HepG2 (cell line): ENCODE results near the gene DNAJB12. TPM values are rescaled to one million over a fixed set of nuclear protein-coding genes. Genes with fewer than 3 reads are reported as not detected.

ENCODE experiments used
- ARID2 ChIP-seq: sonication (generic); formaldehyde crosslinking; IDR thresholded peaks from 2 replicates; pipeline ENCODE4 v1.8.1; 2022; ENCODE audit warnings: mild to moderate bottlenecking, missing genetic modification reagents, borderline replicate concordance
- BCL3 ChIP-seq: sonication (generic); formaldehyde crosslinking; IDR thresholded peaks from 2 replicates; pipeline ENCODE4 v1.5.1; 2020; ENCODE audit warnings: mild to moderate bottlenecking, missing genetic modification reagents, moderate library complexity
- FOXM1 ChIP-seq: sonication (generic); formaldehyde crosslinking; IDR thresholded peaks from 2 replicates; pipeline ENCODE4 v1.5.0; 2020; ENCODE audit warnings: missing genetic modification reagents
- HDAC1 ChIP-seq: sonication (generic); formaldehyde crosslinking; IDR thresholded peaks from 2 replicates; pipeline ENCODE4 v1.5.1; 2020; ENCODE audit warnings: mild to moderate bottlenecking, missing genetic modification reagents
- HNRNPLL ChIP-seq: fragments of 200-400 bp; formaldehyde crosslinking; IDR thresholded peaks from 2 replicates; pipeline ENCODE4 v1.6.1; 2017; ENCODE audit warnings: mild to moderate bottlenecking, low read depth, low read length; ENCODE audit not compliant: poor library complexity, severe bottlenecking
- MBNL3 ChIP-seq: fragments of 250-450 bp; sonication (Bioruptor Pico); conservative IDR thresholded peaks from 2 replicates; pipeline ENCODE4 v1.8.0; 2022; ENCODE audit warnings: mild to moderate bottlenecking, inconsistent platforms
- MXD4 ChIP-seq: IDR thresholded peaks from 2 replicates; pipeline ENCODE4 v1.6.1; 2016; ENCODE audit warnings: mild to moderate bottlenecking, missing biosample characterization, missing genetic modification reagents
- NCOR1 ChIP-seq: fragments of 200-600 bp; sonication (generic); IDR thresholded peaks from 2 replicates; pipeline ENCODE4 v1.7.0; 2017; ENCODE audit warnings: antibody characterized with exemption, low read length, borderline replicate concordance
- NFATC3 ChIP-seq: sonication (generic); formaldehyde crosslinking; IDR thresholded peaks from 2 replicates; pipeline ENCODE4 v1.5.1; 2020; ENCODE audit warnings: mild to moderate bottlenecking, missing genetic modification reagents
- NFE2L1 ChIP-seq: sonication (generic); formaldehyde crosslinking; IDR thresholded peaks from 2 replicates; pipeline ENCODE4 v1.4.0; 2020; ENCODE audit warnings: missing genetic modification reagents, mild to moderate bottlenecking, borderline replicate concordance
- NFIB ChIP-seq: sonication (generic); formaldehyde crosslinking; IDR thresholded peaks from 2 replicates; pipeline ENCODE4 v1.9.0; 2021; ENCODE audit warnings: missing genetic modification reagents, mild to moderate bottlenecking, borderline replicate concordance
- NFYB ChIP-seq: sonication (generic); formaldehyde crosslinking; IDR thresholded peaks from 2 replicates; pipeline ENCODE4 v1.4.0; 2020; ENCODE audit warnings: missing genetic modification reagents
- ONECUT2 ChIP-seq: sonication (generic); formaldehyde crosslinking; IDR thresholded peaks from 2 replicates; pipeline ENCODE4 v1.4.0; 2020; ENCODE audit warnings: missing genetic modification reagents
- PHF21A ChIP-seq: sonication (generic); formaldehyde crosslinking; IDR thresholded peaks from 2 replicates; pipeline ENCODE4 v1.5.0; 2020; ENCODE audit warnings: mild to moderate bottlenecking, missing genetic modification reagents
- ZBTB7A ChIP-seq: sonication (generic); formaldehyde crosslinking; IDR thresholded peaks from 2 replicates; pipeline ENCODE4 v1.8.0; 2022; ENCODE audit warnings: mild to moderate bottlenecking, missing genetic modification reagents
- ZC3H13 ChIP-seq: sonication (generic); formaldehyde crosslinking; IDR thresholded peaks from 2 replicates; pipeline ENCODE4 v1.8.1; 2023; ENCODE audit warnings: mild to moderate bottlenecking, missing genetic modification reagents, moderate library complexity
- ZFP36 ChIP-seq: fragments of 150-350 bp; IDR thresholded peaks from 2 replicates; pipeline ENCODE4 v1.6.1; 2018; ENCODE audit warnings: borderline replicate concordance, low read length, low read depth; ENCODE audit not compliant: partially characterized antibody
- ZNF350 ChIP-seq: sonication (generic); formaldehyde crosslinking; IDR thresholded peaks from 2 replicates; pipeline ENCODE4 v1.4.0; 2020; ENCODE audit warnings: mild to moderate bottlenecking, low read depth, missing genetic modification reagents, borderline replicate concordance
- ZNF496 ChIP-seq: sonication (generic); formaldehyde crosslinking; IDR thresholded peaks from 2 replicates; pipeline ENCODE4 v1.8.1; 2023; ENCODE audit warnings: mild to moderate bottlenecking, moderate library complexity, missing genetic modification reagents; ENCODE audit not compliant: insufficient replicate concordance
- ZNF746 ChIP-seq: sonication (generic); formaldehyde crosslinking; IDR thresholded peaks from 2 replicates; pipeline ENCODE4 v1.8.0; 2022; ENCODE audit warnings: mild to moderate bottlenecking, missing genetic modification reagents
- ZNF749 ChIP-seq: sonication (generic); formaldehyde crosslinking; IDR thresholded peaks from 2 replicates; pipeline ENCODE4 v1.8.0; 2022; ENCODE audit warnings: mild to moderate bottlenecking, missing genetic modification reagents, moderate library complexity, borderline replicate concordance
- ZNF792 ChIP-seq: IDR thresholded peaks from 2 replicates; pipeline ENCODE4 v1.6.1; 2016
- ZUFSP ChIP-seq: sonication (generic); formaldehyde crosslinking; IDR thresholded peaks from 2 replicates; pipeline ENCODE4 v1.9.0; 2021; ENCODE audit warnings: missing genetic modification reagents, mild to moderate bottlenecking, borderline replicate concordance
- polyA plus RNA-seq, 8 experiments: library from polyadenylated mRNA; depleted of rRNA in 3 of 8; stranded (reverse) in 7 of 8; unstranded in 1 of 8; fragments of >200 nt; fragmentation: Illumina TruSeq in 4 of 8; extraction: Trizol in 4 of 8; gene quantifications; 2 replicates each; pipeline versions ENCODE4 v1.2.1 to v1.2.3, GENCODE V29; 2011 to 2016; ENCODE audit warnings: low read depth in 4 of 8, missing spikeins in 1 of 8, mixed read lengths in 1 of 8; ENCODE audit not compliant: insufficient read depth in 1 of 8
- total RNA-seq, 5 experiments: library from RNA; depleted of rRNA; stranded (reverse); fragments of >200 nt; fragmentation: Illumina TruSeq; extraction: Trizol; gene quantifications; 2 replicates each; pipeline ENCODE4 v1.2.3, GENCODE V29; 2016; ENCODE audit warnings: low read depth in 1 of 5
- TF ChIP-seq, protein P1 (sequence below): sonication (generic); formaldehyde crosslinking; IDR thresholded peaks from 2 replicates; pipeline ENCODE4 v1.4.0; 2020; ENCODE audit warnings: missing genetic modification reagents, borderline replicate concordance
- TF ChIP-seq, protein P2 (sequence below): sonication (generic); formaldehyde crosslinking; IDR thresholded peaks from 2 replicates; pipeline ENCODE4 v1.8.1; 2023; ENCODE audit warnings: mild to moderate bottlenecking, missing genetic modification reagents, borderline replicate concordance

DNAJB12 gene
- total and polyA plus RNA-seq, 2 of the 13 experiments (the other 11 are each of a cell fraction or from before 2014, with no cell fraction given) = 10.8 to 18.2 TPM

DNA sequence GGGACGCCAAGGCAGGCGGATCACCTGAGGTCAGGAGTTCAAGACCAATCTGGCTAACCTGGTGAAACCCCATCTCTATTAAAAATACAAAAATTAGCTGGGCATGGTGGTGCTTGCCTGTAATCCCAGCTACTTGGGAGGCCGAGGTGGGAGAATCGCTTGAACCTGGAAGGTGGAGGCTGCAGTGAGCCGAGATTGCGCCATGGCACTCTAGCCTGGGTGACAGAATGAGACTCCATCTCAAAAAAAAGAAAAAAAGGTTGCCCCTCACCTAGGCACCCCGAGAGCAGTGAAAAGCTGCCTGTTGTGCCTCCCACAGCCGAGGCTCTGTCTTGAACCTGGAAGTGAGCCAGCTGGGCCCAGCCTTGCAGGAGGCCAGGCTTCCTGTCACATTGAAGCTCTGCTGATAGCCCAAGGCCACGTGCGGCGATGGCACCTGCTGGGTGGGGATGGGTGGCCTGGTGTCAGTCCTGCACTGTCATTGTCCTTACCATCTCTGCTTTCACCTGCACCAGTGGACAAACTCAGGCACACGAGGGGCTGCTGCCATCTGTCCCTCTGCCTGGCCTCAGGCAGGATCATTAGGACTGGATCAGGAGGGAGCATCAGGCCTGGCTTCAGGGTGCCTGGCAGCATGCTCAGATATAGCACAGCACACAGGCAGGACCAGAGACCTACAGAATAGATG, 37.8 kb downstream of the DNAJB12 start (continued):
- TF ChIP-seq ZFP36 = no peak
- peak; percentile 63; the same call in 1 of the 2 replicates for TF ChIP-seq ZNF749
- 0 out of 2 replicates have a peak, but pooled peaks have one; percentile 8 for TF ChIP-seq BCL3 (CRISPR knock-in tag)
- TF ChIP-seq ZUFSP (CRISPR knock-in tag) = no peak
- TF ChIP-seq NCOR1 = no peak
- peak; percentile 26; the same call in 1 of the 2 replicates for TF ChIP-seq ZNF350 (CRISPR knock-in tag)
- TF ChIP-seq, protein P1, sequence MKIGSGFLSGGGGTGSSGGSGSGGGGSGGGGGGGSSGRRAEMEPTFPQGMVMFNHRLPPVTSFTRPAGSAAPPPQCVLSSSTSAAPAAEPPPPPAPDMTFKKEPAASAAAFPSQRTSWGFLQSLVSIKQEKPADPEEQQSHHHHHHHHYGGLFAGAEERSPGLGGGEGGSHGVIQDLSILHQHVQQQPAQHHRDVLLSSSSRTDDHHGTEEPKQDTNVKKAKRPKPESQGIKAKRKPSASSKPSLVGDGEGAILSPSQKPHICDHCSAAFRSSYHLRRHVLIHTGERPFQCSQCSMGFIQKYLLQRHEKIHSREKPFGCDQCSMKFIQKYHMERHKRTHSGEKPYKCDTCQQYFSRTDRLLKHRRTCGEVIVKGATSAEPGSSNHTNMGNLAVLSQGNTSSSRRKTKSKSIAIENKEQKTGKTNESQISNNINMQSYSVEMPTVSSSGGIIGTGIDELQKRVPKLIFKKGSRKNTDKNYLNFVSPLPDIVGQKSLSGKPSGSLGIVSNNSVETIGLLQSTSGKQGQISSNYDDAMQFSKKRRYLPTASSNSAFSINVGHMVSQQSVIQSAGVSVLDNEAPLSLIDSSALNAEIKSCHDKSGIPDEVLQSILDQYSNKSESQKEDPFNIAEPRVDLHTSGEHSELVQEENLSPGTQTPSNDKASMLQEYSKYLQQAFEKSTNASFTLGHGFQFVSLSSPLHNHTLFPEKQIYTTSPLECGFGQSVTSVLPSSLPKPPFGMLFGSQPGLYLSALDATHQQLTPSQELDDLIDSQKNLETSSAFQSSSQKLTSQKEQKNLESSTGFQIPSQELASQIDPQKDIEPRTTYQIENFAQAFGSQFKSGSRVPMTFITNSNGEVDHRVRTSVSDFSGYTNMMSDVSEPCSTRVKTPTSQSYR (CRISPR knock-in tag) = peak; percentile 78
- peak; percentile 77 for TF ChIP-seq HDAC1 (CRISPR knock-in tag)
- no peak for TF ChIP-seq ONECUT2 (CRISPR knock-in tag)
- TF ChIP-seq, protein P2, sequence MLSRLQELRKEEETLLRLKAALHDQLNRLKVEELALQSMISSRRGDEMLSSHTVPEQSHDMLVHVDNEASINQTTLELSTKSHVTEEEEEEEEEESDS (CRISPR knock-in tag) = no peak
- TF ChIP-seq NFYB (CRISPR knock-in tag) = no peak
- TF ChIP-seq ZBTB7A (CRISPR knock-in tag) = no peak
- 0 out of 2 replicates have a peak, but pooled peaks have one; percentile 57 for TF ChIP-seq NFIB (CRISPR knock-in tag)
- no peak for TF ChIP-seq ZNF496 (CRISPR knock-in tag)
- peak; percentile 70; the same call in 1 of the 2 replicates for TF ChIP-seq ZC3H13 (CRISPR knock-in tag)
- TF ChIP-seq ZNF792 (CRISPR knock-in tag) = peak; percentile 94
- no peak for TF ChIP-seq HNRNPLL
- TF ChIP-seq MBNL3 (CRISPR knock-in tag) = no peak
- peak; percentile 42; the same call in 1 of the 2 replicates for TF ChIP-seq PHF21A (CRISPR knock-in tag)
- TF ChIP-seq MXD4 = peak; percentile 95
- TF ChIP-seq NFE2L1 (CRISPR knock-in tag) = no peak
- peak; percentile 63; the same call in 1 of the 2 replicates for TF ChIP-seq ZNF746 (CRISPR knock-in tag)
- peak; percentile 73; the same call in 1 of the 2 replicates for TF ChIP-seq ARID2 (CRISPR knock-in tag)
- no peak for TF ChIP-seq FOXM1 (CRISPR knock-in tag)
- TF ChIP-seq NFATC3 (CRISPR knock-in tag) = no peak
